HG02588 (cell line): ENCODE results near the gene SMIM10L2A.
"Not testable (repeated sequence)": the region's sequence is repeated elsewhere in the genome, so short reads cannot be mapped to it uniquely, and the experiment has no call there.

Experiments used
- ATAC-seq: cut with Tn5 transposase; IDR thresholded peaks from one replicate; pipeline ENCODE4 v1.9.1; 2021; ENCODE audit warnings: mild to moderate bottlenecking, moderate library complexity; ENCODE audit not compliant: unreplicated experiment

SMIM10L2A gene

DNA sequence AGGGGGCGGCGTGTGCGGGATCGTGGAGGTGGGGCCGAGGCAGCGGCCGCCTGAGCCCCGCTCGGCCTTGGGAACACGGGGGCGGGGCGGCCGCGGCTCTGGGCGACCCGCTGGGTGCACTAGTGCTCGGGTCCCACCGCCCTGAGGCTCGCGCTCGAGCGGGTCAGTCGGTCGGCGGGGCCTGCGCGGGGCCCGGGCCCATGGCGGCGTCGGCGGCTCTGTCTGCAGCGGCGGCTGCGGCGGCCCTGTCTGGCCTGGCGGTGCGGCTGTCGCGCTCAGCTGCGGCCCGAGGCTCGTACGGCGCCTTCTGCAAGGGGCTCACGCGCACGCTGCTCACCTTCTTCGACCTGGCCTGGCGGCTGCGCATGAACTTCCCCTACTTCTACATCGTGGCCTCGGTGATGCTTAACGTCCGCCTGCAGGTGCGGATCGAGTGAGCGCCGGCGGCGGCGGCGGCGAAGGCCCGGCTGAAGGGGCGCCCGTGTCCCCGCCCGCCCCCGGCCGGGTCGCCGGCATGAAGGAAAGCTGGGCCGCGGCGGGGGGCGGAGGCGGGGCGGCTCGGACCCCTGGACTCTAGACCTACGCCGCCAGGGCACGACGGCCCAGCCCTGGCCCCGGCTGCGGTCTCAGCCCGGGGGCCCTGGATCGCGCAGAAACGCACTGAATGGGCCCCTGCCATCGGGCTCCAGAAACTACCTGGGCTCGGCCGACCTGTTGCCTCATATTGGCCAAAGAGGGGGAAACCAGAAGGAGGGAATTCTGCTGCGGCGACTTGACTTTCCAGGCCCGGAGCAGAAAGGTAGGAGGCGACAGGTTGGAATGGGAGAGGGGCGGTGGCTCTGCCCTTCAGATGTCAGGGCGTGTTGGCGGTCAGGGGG, at the start of gene SMIM10L2A:
TSS of gene SMIM10L2A (plus strand) at position 13 of the 878 bp plus-strand sequence. CDS start at position 201, 188 bp downstream.
- ATAC-seq = peak; percentile 56

DNA sequence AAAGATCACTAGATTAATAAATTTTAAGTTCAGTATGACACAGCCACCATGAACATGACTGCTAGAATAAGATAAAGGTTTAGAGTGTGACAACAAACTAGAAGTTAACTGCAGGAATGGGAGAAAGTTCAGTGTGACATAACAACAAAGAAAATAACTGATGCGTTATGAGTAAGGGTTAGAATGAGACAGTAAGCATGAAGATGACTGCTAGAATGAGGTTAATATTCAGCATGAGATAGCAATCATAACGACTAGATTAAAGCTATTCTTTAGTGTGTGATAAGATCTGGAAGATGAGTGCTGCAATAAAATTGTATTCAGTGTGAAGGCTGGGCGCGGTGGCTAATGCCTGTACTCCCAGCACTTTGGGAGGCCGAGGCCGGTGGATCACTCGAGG, 48.4 kb upstream of the SMIM10L2A start:
- no peak for ATAC-seq

DNA sequence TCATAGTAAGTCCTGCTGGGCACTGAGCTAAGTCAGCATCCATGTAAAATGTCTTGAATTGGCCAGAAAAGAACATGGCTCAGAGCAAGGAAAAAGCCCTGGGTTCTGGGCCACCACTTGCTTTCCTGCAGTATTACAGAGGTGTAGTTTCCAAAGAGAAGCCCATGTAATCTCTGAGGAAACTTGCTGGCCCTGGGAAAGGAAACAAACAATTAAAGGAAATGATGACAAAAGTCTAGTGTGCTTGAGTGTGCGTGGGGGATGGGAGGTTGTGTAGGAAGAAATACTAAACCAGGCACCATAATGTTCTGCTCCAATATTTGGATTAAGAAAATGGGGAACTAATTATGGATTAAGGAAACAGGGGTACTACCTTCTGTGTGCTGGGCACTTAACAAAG, 39.5 kb upstream of the SMIM10L2A start:
- no peak for ATAC-seq

DNA sequence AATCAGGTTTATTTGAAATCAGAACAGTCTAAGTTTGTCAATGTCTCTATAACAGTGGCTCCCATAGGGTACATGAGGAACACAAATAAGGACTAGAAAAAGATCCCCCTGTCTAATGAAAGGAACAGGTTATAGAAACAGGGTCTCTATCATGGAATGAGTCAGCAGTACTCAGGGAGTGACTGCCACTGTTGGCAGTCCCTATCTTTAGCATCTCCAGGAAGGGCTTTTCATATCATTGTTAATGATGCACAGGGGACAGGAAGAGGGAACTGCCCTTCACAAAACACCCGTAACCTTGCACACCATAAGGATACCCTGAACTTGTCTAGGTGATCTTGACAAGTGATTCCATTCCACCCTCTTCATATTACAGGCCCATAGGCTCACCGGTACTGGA, 38.5 kb upstream of the SMIM10L2A start:
- ATAC-seq = no peak

DNA sequence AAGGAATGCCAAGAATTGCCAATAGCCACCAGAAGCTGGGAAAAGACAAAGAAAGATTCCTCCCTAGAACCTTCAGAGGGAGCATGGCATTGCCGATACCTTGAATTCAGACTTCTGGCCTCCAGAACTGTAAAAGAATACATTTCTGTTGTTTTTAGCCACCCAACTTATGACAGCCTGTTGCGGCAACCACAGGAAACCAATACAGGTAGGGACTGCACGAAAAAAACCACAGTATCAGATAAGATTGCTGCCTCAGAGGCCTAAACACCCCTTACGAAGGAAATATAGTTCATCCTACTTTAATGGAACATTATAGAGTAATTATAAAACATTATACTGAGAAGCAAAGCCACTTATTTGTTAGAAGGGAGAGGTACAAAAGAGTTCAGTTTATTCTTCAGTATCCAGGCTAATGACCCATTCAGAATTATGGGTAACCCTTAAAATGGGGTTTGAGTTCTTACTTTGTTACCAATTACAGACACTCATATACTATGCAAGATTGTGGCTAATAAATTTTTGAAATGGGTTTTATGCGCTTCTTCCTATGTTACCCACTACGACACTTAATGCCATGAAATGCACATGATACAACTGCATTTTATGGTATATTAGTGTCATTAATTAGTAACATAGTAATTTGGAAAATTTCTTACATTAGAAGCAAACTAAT, 37.4 kb upstream of the SMIM10L2A start:
- no peak for ATAC-seq

DNA sequence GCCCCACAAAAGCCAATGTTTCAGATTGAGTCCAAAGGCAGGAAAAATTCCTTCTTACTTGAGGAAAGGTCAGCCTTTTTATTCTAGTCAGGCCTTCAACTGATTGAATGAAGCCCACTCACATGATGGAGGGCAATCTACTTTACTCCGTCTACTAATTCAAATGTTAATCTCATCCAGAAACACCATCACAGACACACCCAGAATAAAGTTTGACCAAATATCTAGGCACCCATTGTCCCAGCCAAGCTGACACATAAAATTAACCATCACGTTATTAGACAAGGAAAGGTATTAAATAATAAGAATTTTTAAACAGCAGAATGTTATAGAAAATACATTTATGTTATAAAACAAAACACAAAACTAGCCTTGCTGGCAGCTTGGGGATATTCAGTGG, 32.9 kb upstream of the SMIM10L2A start:
- ATAC-seq = no peak

DNA sequence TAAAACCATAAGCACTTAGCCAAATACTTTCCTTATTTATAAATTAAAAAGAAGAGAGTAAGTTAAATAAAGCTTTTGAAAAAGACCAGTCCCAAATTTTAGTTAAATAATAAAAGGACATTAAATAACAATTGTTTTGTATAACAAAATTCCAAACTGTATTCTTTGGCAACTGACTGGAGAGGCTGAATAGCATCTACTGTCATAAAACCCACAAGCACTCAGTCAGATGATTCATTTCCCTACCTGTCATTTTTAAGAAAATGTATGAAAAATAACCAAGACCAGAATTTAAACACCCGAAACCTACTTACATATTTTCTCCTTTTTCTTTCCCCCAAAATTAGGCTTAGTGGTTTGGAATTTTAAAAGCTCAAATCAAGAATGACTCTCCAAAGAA, 32.5 kb upstream of the SMIM10L2A start:
- no peak for ATAC-seq

DNA sequence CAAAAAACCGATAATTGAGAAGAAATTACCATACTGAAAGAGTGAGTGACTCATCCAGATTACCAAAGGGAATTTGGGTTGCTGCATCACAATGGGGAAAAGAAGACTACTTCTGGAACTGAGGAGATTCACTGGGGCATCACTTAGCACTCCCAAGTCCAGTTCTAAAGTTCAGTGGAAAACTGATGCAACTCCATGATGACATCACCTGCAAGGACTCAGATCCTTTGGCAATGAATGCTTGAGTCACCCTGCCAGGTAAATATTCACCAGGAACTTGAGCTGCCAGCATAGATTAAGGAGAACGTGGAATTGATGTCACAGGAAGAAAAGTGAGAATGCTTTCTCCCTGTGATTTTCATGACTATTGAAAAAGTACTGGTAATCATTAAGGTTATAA, 32.0 kb upstream of the SMIM10L2A start:
- no peak for ATAC-seq

DNA sequence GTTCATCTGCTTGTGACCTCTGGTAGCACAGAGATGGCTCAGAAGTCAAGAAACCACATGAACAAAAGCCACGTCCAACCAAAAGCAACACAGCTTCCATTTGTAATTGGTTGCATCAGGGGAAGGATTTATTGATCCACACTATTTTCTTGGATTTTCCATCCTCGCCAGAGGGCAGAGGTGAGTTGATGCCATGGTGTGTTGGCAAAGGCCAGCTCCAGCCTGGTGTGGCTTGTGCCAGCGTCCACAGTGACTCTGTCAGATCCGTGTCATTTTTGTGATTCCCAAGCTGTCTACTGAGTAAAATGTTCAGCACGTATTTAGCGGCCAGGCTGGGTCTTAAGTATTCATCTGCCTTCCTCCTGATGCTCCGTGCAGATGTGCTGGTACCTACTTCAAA, 30.0 kb upstream of the SMIM10L2A start:
- no peak for ATAC-seq

DNA sequence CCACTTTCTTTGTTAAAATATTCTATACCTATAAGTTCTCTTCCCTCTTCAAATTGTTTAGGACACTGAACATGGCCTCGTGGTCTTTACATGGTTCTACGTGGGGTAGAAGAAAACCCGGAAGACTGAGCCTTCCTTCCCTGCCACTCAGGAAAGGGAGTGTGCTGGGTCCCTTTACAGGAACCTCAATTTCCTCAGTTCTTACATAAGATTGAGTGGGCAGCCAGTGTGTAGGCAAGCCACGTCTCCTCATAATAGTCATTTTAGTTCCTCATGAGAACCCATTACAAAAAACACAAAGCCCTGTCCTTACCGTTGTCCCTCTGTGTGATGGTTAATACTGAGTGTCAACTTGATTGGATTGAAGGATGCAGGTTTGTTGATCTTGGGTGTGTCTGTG, 28.7 kb upstream of the SMIM10L2A start:
- no peak for ATAC-seq

DNA sequence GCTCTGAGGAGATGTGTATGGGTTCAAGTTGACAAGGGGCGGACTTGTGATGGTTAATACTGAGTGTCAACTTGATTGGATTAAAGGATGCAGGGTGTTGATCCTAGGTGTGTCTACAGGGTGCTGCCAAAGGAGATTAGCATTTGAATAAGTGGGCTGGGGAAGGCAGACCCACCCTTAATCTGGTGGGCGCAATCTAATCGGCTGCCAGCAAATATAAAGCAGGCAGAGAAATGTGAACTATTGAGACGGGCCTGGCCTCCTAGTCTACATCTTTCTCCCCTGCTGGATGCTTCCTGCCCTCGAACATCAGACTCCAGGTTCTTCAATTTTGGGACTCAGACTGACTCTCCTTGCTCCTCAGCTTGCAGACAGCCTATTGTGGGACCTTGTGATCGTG, 26.7 kb upstream of the SMIM10L2A start:
- ATAC-seq = no peak

DNA sequence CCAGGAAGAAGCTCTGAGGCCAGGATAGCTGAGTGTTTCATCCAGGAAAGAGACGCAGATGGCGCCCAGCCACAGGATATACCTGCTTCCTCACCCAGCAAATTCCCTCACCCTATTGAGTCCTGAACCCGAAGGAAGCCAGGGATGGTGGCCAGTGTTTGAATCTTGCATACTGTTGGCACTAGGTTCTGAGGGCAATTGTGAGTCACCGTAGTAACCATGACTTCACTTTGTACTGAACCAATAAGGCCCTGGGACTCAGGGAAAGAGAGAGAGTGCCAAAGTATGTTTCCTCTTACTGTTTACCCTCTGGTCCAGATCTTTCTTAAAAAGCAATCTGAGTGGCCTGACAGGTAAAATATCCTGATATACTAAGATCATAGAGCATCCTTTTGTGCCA, 25.6 kb upstream of the SMIM10L2A start:
- no peak for ATAC-seq

DNA sequence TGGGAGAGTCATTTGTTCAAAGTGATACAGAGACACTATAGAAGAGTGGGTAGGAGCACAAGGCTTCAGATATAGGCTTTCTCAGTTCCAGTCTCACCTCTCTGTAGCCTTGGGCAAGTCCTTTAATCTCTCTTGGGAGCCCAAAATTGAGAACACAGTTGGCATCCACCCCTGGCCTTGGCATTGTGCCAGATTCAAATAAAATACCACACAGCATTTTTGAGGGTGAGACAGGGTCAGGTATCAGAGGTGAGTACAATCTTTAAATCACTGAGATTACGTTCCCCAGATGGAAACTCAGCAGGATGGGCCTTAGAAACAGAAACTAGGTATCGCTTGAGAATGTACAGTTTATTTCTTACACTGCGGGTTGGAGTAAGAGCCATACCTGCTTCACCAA, 25.2 kb upstream of the SMIM10L2A start:
- no peak for ATAC-seq

DNA sequence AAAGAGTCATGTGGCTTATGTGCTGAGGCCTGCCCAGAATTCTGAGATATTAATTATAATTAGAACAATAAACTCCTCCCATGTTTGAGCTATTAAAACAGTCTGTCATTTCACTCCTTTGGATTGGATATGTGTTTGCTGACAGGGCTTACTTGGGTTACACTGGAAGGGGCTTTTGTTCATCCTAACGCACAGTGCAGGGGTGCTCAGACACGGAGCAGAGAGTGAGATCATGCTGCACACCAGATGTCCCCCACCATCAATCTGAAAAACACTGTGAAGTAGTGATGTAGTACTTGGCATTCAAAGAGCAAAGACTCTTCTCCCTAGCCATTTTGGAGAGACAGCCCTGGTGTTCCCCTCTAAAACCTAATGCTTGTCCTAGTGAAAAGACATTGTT, 24.1 kb upstream of the SMIM10L2A start:
- no peak for ATAC-seq

DNA sequence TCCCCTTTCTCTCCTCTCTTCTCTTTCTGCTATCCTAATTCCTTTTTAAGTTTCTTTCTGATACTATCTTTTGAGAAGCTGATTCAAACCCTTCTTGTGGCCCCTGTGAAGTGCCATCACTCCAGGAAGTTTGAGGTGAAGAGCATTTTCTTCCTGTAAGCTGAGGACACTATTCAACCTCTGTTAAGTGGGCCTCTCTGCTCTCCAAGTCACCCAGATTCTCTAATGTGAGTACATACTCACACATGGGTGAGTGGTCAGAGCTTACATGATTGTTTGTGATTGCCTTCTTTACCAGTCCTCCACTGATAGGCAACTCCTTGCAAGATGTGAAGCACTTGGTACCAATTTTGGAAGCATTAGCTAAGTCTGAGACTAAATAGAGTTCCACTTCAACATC, 18.4 kb upstream of the SMIM10L2A start:
- ATAC-seq = no peak

DNA sequence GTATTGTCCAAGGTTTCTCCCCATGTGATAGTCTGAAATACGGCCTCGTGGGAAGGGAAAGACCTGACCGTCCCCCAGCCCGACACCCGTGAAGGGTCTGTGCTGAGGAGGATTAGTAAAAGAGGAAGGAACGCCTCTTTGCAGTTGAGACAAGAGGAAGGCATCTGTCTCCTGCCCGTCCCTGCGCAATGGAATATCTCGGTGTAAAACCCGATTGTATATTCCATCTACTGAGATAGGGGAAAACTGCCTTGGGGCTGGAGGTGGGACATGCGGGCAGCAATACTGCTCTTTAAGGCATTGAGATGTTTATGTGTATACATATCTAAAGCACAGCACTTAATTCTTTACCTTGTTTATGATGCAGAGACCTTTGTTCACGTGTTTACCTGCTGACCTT, 15.3 kb upstream of the SMIM10L2A start:
- not testable (repeated sequence) for ATAC-seq

DNA sequence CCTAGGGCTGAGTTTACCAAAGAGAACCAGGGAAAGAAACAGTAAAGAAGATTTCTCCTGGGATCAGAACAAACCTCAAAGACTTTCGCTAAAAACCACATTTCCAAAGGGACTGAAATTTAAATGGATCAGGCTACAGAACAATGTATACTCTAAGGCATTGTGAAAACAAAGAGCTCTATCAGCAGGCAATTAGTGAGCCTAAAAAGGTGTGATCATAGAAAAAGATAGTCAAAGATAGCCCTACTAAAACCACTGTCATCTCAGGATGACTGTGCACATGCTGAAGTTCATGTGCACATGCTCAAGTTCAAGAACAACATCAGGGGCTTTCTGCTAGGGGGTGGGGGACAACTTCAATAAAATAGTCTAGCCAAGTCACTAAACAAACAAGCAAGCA, 12.9 kb upstream of the SMIM10L2A start:
- no peak for ATAC-seq

DNA sequence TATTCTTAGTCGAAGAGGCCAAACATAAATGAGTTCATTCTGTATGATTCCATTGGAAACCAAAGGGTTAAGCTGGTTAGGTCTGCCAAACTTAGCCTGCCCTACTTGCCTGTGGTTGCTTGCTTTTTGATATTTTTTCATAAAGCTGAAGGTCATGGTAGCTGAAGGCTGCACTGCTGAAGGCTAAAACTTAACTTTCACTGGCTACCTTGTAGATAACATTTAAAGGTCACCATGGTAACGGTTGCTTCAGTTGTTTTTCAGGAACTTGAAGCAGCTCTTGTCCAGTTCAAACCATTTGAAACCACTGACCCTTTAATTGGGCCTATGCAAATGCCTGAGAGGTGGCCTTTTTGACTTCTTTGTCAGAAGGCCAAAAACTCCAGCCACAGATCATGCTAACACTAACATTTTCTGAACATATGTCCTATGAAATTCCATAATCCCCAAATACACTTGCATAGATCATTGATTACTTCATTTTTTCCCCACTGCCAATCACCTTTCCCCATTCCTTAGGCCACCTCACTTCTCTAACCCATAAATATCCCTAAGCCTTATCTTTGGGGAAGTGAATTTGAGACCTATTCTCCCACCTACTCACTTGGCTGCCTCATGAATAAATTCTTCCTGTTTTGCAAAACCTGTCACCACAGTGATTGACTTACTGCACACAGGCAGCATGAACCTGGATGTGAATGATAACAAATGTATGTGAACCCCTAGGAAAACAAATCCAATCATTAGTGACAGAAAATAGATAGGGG, 10.7 kb upstream of the SMIM10L2A start:
- ATAC-seq = no peak

DNA sequence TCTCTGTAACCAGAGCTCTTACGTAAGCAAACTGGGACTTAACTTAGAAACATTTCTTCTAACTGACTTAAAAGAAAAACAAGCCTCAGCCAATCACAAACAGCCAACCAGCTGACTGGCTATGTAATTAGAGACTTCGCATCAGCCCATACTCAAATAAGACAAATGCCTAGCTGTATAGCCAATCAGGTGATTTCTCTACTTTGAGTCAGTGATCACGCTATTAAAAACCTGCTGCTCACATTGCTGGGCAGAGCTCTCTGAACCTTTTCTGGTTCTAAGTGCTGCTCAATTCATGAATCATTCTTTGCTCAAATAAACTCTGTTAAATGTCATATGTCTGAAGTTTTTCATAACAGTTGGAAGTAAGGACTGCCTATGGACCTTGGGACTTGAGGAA, 9.9 kb upstream of the SMIM10L2A start:
- no peak for ATAC-seq

DNA sequence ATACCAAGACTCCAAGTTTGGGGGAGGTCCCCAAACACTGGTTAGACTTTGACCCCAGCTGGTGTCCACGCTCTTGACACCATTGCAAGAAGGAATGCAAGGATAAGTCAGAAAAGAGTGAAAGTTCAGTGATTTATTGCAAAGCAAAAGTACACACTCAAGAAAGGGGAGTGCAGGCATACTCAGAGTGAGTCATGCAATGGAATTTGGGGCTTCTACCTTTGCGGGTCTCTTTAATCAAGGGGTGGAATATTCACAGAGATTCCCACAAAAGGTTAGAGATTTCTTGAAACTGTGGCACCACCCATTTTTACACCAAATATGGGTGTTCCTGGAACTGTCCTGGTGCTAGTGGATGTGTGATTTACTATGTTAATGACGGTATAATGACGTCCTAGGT, 5.2 kb upstream of the SMIM10L2A start:
- no peak for ATAC-seq

DNA sequence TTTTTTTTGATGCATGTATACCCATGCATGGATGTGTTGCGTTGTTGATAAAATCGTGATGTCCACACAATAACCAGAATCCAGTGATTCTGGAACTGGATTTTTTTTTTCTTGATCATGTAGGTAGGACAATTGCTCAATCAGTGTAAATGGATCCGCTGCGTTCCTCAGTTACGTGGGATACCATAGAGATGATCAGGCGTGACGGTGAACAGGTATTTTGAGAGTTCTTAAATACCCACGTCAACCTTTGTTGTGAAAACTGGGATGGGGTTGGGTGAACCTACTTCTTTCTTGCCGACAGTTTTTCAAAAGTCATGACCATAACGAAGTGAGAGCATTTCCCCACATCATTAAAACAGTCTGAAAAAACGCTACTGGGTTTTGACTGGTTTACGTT, 913 bp upstream of the SMIM10L2A start:
- no peak for ATAC-seq

DNA sequence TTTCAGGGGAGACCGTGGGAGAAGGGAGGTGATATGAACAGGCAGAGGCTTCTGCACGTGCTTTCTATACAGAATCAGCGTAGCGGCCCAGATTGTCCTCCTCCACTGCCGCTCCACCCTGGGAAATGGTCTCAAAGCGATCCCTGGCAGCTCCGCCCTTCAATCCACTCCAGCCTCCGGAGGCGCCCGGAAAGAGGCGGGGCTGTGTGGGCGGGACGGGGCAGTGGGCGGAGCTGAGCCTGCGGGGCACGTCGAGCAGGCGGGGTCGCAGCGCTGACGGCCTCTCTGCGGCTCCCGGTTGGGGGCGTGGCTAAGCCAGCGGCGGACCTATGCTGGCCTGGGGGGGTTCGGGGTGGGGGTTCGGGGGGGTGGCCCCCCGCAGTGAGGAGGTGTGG, 210 bp upstream of the SMIM10L2A start:
- ATAC-seq = peak; percentile 81
